OCI-LY1 (cell line): Measurements from ENCODE around the gene OTULINL.

Source experiments
- H2AFZ ChIP-seq: fragments of 200-600 bp; sonication (generic), shearing (Covaris generic); 2 replicates; pipeline ENCODE4 v1.6.0; 2014; ENCODE audit warnings: antibody characterized with exemption, mild to moderate bottlenecking, low read length
- H3F3A ChIP-seq: fragments of 200-600 bp; sonication (generic), shearing (Covaris generic); 2 replicates; pipeline ENCODE4 v1.6.0; 2014; ENCODE audit warnings: mild to moderate bottlenecking, antibody characterized with exemption, low read length, moderate library complexity; ENCODE audit not compliant: insufficient read depth
- H3K27ac ChIP-seq: fragments of 200-600 bp; sonication (generic); 2 replicates; pipeline ENCODE4 v1.5.1; 2014; ENCODE audit warnings: low read length, mixed run types, mild to moderate bottlenecking, low read depth; ENCODE audit not compliant: poor library complexity, severe bottlenecking
- H3K27me3 ChIP-seq: fragments of 200-600 bp; sonication (generic); 2 replicates; pipeline ENCODE4 v1.6.0; 2014; ENCODE audit warnings: antibody characterized with exemption, mild to moderate bottlenecking, low read length, moderate library complexity; ENCODE audit not compliant: insufficient read depth
- H3K36me3 ChIP-seq: fragments of 200-600 bp; sonication (generic); 2 replicates; pipeline ENCODE4 v1.6.1; 2014; ENCODE audit warnings: mild to moderate bottlenecking, antibody characterized with exemption, low read length, moderate library complexity, mixed read lengths; ENCODE audit not compliant: insufficient read depth
- H3K4me1 ChIP-seq: fragments of 200-600 bp; sonication (generic); 2 replicates; pipeline ENCODE4 v1.5.1; 2014; ENCODE audit warnings: mild to moderate bottlenecking, low read length, moderate library complexity; ENCODE audit not compliant: insufficient read depth, severe bottlenecking
- H3K4me2 ChIP-seq: fragments of 200-600 bp; sonication (generic), shearing (Covaris generic); 2 replicates; pipeline ENCODE4 v1.6.1; 2014; ENCODE audit warnings: low read length
- H3K4me3 ChIP-seq: fragments of 200-600 bp; sonication (generic); 2 replicates; pipeline ENCODE4 v1.5.1; 2014; ENCODE audit warnings: low read length, low read depth, mild to moderate bottlenecking, mixed read lengths; ENCODE audit not compliant: poor library complexity, severe bottlenecking
- H3K79me2 ChIP-seq: fragments of 200-600 bp; shearing (Covaris generic); 2 replicates; pipeline ENCODE4 v1.6.1; 2016; ENCODE audit warnings: mixed run types, low read length, mixed read lengths; ENCODE audit not compliant: insufficient read depth
- H3K9ac ChIP-seq: fragments of 200-600 bp; sonication (generic), shearing (Covaris generic); 2 replicates; pipeline ENCODE4 v1.6.1; 2014; ENCODE audit warnings: mild to moderate bottlenecking, low read length, mixed read lengths
- H3K9me2 ChIP-seq: fragments of 200-600 bp; sonication (generic), shearing (Covaris generic); 2 replicates; pipeline ENCODE4 v1.6.1; 2014; ENCODE audit warnings: low read depth, mild to moderate bottlenecking, low read length, mixed read lengths
- H3K9me3 ChIP-seq: fragments of 200-600 bp; shearing (Covaris generic); 2 replicates; pipeline ENCODE4 v1.6.1; 2014; ENCODE audit warnings: low read length, mixed read lengths
- H4K20me1 ChIP-seq: fragments of 200-600 bp; sonication (generic), shearing (Covaris generic); 2 replicates; pipeline ENCODE4 v1.6.0; 2016; ENCODE audit warnings: mild to moderate bottlenecking, low read length; ENCODE audit not compliant: insufficient read depth
- CTCF ChIP-seq: fragments of 200-600 bp; sonication (generic), shearing (Covaris generic); IDR thresholded peaks from 2 replicates; pipeline ENCODE4 v1.5.1; 2017; ENCODE audit warnings: mild to moderate bottlenecking, antibody characterized with exemption, low read length, moderate library complexity, mixed read lengths
- EZH2 ChIP-seq: fragments of 200-600 bp; sonication (generic), shearing (Covaris generic); IDR thresholded peaks from 2 replicates; pipeline ENCODE4 v1.8.0; 2017; ENCODE audit warnings: borderline replicate concordance, mixed run types, mild to moderate bottlenecking, antibody characterized with exemption, low read length, moderate library complexity, mixed read lengths

The OTULINL gene

GRCh38 chr5:14582797-14583137 lies 1.2 kb downstream of the OTULINL start:
- no peak overlapping the region for H3K4me3 ChIP-seq
- H3K9ac ChIP-seq = no peak overlapping the region
- no peak for TF ChIP-seq EZH2
- TF ChIP-seq CTCF = no peak
- H3F3A ChIP-seq = no peaks in the 10 kb centered on the region
- H2AFZ ChIP-seq = no peak overlapping the region
- H3K79me2 ChIP-seq = no peaks in the 10 kb centered on the region
- H3K9me3 ChIP-seq = no peaks in the 10 kb centered on the region
- no peaks in the 10 kb centered on the region for H4K20me1 ChIP-seq
- H3K9me2 ChIP-seq = no peaks in the 10 kb centered on the region
- no peaks in the 10 kb centered on the region for H3K36me3 ChIP-seq
- H3K4me1 ChIP-seq = peaks cover 6% of the 10 kb centered on the region
- no peak overlapping the region for H3K27ac ChIP-seq
- H3K27me3 ChIP-seq = 0 out of 2 replicates have a peak, but pooled peaks cover 6% of the 10 kb centered on the region
- H3K4me2 ChIP-seq = no peak overlapping the region

- no peaks in the 10 kb centered on the region for H3F3A ChIP-seq
- no peak for TF ChIP-seq EZH2
- TF ChIP-seq CTCF = no peak
- H3K9me2 ChIP-seq = no peaks in the 10 kb centered on the region
- no peak overlapping the region for H3K27ac ChIP-seq
- H3K79me2 ChIP-seq = no peaks in the 10 kb centered on the region
- 0 out of 2 replicates have a peak, but pooled peaks cover 6% of the 10 kb centered on the region for H3K27me3 ChIP-seq
- peaks cover 6% of the 10 kb centered on the region for H3K4me1 ChIP-seq
- H3K9me3 ChIP-seq = no peaks in the 10 kb centered on the region
- H3K4me3 ChIP-seq = no peak overlapping the region
- H3K36me3 ChIP-seq = no peaks in the 10 kb centered on the region
- no peak overlapping the region for H2AFZ ChIP-seq
- no peak overlapping the region for H3K9ac ChIP-seq
- H4K20me1 ChIP-seq = no peaks in the 10 kb centered on the region
- H3K4me2 ChIP-seq = no peak overlapping the region
Observed at GRCh38 chr5:14584848-14585247, 3.3 kb downstream of the OTULINL start.

GRCh38 chr5:14587150-14587549 lies 5.6 kb downstream of the OTULINL start:
- Histone ChIP-seq H3K9me2 (no peaks in the 10 kb centered on the region), H3K27ac (no peak overlapping the region), H3K9me3 (no peaks in the 10 kb centered on the region), H3F3A (no peaks in the 10 kb centered on the region), H3K4me1 (peaks cover 3% of the 10 kb centered on the region), H3K9ac (no peak overlapping the region), H4K20me1 (no peaks in the 10 kb centered on the region), H3K4me2 (no peak overlapping the region), H3K27me3 (no peaks in the 10 kb centered on the region), H3K36me3 (no peaks in the 10 kb centered on the region), H2AFZ (no peak overlapping the region), H3K79me2 (no peaks in the 10 kb centered on the region), H3K4me3 (no peak overlapping the region)
- TF ChIP-seq EZH2 (no peak), CTCF (no peak)
